Measurements from ENCODE around the gene CREBBP. TPM values are rescaled to one million over a fixed set of nuclear protein-coding genes. Genes with fewer than 3 reads are reported as not detected.
A peak's percentile ranks its signal among the peaks of the same experiment; 100 is the strongest.

The CREBBP gene
- total RNA-seq, 1 donor from 2014 or later = 104 TPM

- DNase-seq (ENCODE audit: low spot score) = no peak
Measured at GRCh38 chr16:3797904-3798811, 82.4 kb downstream of the CREBBP start.

- DNase-seq (ENCODE audit: low spot score) = no peak
Measured at GRCh38 chr16:3797473-3797872, 83.0 kb downstream of the CREBBP start.

DNA sequence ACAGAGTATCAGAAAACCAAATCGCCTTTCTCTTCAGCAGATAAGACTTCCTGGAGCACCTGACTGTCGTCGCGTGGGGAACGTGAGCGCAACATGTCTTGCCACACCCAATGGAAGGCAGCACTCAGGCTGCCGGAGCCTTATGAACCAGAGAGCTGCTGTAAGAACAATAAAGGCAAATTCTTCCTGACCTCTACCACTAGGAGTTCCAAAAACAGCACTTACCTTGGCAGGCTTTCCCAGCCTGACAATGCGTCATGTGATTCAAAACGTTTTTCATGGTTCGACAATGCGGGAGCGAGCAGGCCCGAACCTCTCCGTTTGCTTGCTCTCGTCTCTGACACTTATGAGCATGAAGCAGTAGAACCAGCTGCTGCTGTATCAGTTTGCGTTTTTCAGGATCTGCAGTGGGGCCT lies 87.3 kb downstream of the CREBBP start:
- peak; percentile 46 for DNase-seq (ENCODE audit: low spot score)

DNA sequence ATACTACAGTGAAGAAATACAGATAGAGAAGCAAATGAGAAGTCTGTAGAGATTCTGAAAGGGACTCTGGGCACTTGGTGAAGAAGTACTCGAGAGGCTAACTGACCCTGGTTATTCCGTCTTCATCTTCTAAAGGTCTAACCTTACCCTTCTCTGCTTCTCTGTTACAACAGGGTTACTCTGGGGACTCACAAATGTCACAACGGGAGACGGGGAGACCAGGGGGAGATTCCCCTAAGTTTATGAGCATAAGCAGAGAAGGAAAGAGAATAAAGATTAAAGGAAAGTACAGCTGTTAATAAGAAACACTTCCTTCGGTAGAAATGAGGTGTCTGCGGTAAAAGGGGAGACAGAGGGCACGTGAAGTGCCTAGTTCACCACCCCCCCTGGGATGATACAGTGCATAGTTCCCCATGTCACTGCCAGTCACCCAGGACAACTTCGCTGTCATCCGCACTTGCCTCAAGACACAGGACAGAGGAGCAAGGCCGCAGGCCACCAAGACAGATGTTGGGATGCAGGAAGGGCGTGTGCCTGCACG lies 88.0 kb downstream of the CREBBP start:
- DNase-seq (ENCODE audit: low spot score) = no peak

GRCh38 chr16:3791701-3792100 lies 88.8 kb downstream of the CREBBP start:
- DNase-seq (ENCODE audit: low spot score) = no peak

DNA sequence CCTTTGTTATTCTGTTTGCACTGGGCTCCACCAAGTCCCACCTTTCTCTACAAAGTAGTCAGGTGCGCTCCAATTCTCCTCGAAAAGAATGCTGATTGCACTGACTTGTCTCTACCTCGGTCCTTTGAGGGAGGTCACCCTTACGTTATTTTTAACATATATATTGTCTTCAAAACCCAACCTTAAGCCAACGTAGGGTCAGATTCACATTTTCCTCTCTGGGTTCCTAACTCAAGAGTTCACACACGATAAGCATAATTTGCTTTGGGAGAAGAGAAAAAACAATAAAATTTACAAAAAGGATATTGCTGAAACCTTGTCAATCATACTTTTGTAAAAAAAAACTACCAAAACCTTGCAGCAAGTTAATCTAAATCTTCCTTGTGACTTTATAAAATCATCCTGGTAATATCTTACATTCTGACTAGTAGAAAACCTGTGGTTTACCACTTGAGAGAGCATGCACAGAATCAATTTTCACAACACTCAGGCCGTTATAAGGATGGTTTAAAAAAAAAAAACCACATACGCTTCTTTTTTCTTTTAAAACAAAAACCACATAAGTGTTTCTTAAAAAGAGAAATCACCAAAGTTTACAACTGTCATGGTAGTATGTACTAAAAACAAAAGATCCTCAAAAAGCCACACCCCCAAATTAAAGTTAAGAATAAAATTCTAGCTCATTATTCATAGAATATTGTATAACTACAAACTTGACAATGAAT lies 91.0 kb downstream of the CREBBP start:
- no peak for DNase-seq (ENCODE audit: low spot score)

- DNase-seq (ENCODE audit: low spot score) = no peak
Measured at GRCh38 chr16:3788711-3789374, 91.7 kb downstream of the CREBBP start.

DNA sequence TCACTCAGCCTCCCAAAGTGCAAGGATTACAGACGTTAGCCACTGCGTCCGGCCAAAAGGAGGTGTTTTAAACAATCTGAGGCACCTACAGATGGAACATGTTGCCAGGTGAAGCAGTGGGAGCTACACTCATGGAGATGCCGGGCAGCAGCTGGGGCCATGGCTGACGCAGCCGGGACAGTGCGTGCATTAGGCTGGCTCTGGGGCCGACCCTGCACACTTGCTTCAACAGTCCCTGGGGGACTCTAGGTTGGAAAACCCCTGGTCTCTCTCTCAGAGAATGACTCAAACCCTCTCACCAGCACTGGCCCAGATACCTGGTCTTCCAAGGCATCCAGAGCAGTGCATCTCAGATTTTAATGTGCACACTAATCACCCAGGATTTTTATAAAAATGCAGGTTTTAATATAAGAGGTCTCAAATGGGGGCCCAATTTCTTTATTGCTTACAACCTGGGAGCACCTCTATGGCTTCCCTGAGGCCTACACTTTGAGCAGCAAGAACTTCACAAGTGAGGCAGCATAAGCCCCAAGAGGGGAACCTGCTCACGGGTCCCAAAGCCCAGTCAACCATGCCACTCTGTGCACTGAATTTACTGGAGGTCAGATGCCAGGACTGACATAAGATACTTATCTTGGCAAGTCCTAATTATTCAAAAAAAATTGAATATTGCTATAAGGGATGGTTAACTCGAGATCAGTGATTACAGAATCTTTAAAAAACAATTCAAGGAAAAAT lies 92.4 kb downstream of the CREBBP start:
- DNase-seq (ENCODE audit: low spot score) = no peak

DNA sequence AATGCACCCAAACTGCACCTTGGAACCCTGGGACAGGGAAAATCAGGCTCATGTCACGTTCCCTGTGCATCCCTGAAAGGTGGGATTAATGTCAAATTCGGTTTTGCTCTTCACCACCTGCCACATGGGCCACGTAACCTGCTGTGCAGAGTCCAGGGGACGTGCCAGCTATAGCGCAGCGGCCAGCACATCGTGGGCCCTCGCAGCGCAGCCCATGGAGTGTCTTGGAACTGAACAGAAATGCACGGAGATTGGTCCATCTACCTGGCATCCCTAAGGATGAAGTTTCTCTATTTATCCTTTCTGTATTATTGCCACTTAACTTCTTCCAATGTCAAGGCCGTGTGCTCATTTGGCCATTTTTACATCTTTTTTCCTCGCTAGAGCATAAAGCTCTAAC lies 95.1 kb downstream of the CREBBP start:
- no peak for DNase-seq (ENCODE audit: low spot score)

- no peak for DNase-seq (ENCODE audit: low spot score)
Measured at GRCh38 chr16:3783516-3783915, 97.0 kb downstream of the CREBBP start.

DNA sequence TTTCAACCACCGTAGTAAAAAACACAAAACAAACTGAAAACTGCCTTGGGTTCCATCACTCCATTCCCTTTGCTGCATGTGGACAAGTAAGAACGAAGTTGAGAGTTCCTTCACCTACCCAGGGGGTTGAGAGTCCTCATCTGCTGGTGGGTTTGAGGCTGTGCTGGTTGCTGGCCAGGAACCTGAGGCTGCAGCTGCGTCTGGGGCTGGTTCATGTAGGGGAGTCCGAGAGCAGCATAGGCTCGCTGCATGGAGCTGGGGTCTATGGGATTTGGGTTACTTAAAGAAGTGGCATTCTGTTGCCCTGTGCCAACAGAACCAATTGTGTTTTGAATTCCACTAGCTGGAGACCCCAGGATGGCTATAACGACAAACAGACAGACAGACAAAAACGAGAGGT lies 97.9 kb downstream of the CREBBP start:
- DNase-seq (ENCODE audit: low spot score) = no peak

DNA sequence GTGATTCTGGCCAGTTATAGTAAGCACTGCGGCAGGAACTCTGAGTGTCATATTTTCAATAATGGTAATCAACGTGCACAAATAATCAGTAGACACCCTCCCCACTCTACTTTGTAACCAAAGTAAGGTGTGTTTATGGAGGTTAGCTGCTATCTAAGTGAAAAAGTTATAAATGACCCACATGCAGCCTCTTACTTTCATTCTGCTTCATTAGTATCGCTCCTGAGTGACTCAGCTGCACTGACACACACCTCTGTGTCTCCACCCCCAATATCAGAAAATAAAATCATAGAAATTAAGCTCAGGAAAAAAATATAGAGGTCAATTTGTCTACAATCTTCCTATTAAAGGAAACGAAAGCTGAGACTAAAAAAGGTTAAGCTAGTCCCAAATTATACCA lies 99.1 kb downstream of the CREBBP start:
- DNase-seq (ENCODE audit: low spot score) = no peak

DNA sequence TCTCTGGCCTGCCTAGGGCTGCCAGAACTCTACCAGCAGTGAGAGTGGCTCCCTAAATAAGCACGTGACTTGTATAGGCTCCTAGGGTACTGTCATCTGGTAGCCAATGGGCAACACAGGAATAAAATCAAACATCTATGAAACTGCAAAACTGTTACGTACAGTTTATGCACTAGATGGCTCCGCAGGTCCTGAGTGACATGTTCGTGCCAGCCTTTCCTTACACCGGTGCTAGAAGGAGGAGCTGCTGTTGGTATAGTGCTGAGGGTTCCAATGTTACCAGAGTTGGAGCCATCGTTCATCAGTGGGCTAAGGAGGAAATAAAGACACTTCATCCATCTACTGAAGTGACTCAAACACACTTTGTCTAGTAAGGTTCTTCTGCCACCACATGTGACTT lies 99.9 kb downstream of the CREBBP start:
- DNase-seq (ENCODE audit: low spot score) = no peak

DNA sequence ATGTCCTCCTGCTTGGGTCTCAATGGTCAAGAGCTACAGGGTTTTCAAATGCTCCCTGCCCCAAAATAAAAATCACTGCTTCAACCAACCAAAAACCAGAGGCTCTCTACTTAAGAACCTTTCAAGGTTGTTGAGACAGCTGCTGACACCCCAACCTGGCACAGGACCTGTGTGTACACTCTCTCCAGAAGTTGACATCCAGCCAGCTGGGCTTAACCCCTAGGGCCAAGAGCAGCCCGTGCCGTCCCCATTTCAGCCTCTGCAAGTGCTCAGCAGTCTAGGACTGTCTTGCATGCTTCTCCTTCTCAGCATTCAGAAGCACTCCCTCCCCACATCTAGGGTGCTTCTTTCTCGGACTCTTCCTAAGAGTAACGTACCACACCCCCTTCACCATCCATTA lies 104.2 kb downstream of the CREBBP start:
- no peak for DNase-seq (ENCODE audit: low spot score)

- no peak for DNase-seq (ENCODE audit: low spot score)
Measured at GRCh38 chr16:3774819-3775218, 105.7 kb downstream of the CREBBP start.

- no peak for DNase-seq (ENCODE audit: low spot score)
Measured at GRCh38 chr16:3774156-3774767, 106.3 kb downstream of the CREBBP start.

DNA sequence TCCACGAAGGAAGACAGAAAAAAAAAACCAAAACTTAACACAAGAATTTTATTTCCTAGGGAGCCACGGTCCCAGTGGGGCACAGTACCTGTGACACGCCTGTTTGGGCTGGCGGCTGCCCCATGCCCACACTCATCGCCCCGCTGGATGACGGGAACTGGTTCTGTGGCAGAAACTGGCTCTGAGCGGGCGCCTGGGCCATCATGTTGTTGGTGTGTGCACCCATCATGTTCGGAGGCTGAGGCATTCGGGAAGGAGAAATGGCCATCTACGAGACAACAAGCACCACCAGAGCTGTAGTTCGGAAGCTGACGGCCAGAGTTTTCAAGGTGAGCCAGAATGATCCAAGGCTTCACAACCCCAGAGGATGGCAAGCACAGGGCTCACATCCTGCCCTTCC lies 106.8 kb downstream of the CREBBP start:
- no peak for DNase-seq (ENCODE audit: low spot score)

GRCh38 chr16:3771513-3771912 lies 109.0 kb downstream of the CREBBP start:
- DNase-seq (ENCODE audit: low spot score) = no peak

GRCh38 chr16:3770530-3770929 lies 110.0 kb downstream of the CREBBP start:
- no peak for DNase-seq (ENCODE audit: low spot score)

GRCh38 chr16:3769942-3770341 lies 110.6 kb downstream of the CREBBP start:
- DNase-seq (ENCODE audit: low spot score) = no peak

GRCh38 chr16:3769013-3769412 lies 111.5 kb downstream of the CREBBP start:
- no peak for DNase-seq (ENCODE audit: low spot score)

Measured in ureter (tissue), 1 donor.